Measurements from ENCODE around the gene PRCD. TPM values are rescaled to one million over a fixed set of nuclear protein-coding genes. Genes with fewer than 3 reads are reported as not detected.

Gene PRCD
- total RNA-seq, 1 donor from 2014 or later: 0.75 TPM

DNA sequence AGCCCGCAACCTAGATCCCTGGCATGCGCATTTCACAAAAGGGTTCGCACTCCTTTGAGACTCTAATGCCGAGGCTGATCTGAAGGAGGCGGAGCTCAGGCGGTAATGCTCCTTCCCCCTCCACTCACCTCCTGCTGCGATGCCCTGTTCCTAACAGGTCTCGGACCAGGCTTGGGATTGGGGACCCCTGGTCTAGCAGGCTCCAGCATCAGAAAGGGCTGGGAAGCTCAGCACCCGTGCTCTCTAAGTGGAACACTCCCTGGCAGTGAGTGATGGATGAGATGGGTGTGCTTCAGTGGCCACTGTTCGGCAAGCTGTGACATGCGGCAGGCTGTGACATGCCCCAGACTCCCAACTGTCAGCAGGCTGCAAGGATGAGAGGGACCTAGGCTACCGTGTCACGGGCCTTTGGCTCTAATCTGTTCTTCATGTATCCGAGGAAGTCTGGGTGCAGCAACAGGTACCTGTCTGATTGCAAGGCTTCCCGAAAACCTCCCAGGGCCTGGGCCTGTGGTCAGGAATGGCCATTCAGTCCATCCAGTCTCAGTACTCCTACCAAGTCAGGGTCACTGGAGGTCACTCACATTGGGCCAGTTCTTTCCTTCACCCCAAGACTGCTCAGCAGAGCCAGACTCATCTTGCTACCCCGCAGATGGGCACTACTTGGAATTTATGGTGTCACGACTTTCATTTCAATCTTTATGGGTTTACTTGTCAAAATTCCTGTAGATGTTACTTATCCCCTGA lies 47.1 kb downstream of the PRCD start:
- Mint-ChIP-seq H3K4me3 (peak overlapping the region; percentile 78), H3K27ac (ENCODE audit: unreplicated experiment) (no peak overlapping the region), H3K9me3 (no peaks in the 10 kb centered on the region), H3K27me3 (ENCODE audit: low read depth) (peaks cover 67% of the 10 kb centered on the region), H3K4me1 (peaks cover 39% of the 10 kb centered on the region), H3K36me3 (ENCODE audit: low read depth) (no peaks in the 10 kb centered on the region)
- no peak for DNase-seq (ENCODE audit: low read depth, low spot score)
- TF ChIP-seq, protein P1, sequence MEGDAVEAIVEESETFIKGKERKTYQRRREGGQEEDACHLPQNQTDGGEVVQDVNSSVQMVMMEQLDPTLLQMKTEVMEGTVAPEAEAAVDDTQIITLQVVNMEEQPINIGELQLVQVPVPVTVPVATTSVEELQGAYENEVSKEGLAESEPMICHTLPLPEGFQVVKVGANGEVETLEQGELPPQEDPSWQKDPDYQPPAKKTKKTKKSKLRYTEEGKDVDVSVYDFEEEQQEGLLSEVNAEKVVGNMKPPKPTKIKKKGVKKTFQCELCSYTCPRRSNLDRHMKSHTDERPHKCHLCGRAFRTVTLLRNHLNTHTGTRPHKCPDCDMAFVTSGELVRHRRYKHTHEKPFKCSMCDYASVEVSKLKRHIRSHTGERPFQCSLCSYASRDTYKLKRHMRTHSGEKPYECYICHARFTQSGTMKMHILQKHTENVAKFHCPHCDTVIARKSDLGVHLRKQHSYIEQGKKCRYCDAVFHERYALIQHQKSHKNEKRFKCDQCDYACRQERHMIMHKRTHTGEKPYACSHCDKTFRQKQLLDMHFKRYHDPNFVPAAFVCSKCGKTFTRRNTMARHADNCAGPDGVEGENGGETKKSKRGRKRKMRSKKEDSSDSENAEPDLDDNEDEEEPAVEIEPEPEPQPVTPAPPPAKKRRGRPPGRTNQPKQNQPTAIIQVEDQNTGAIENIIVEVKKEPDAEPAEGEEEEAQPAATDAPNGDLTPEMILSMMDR (conservative IDR thresholded peaks at IDR 0.05): no peak

DNA sequence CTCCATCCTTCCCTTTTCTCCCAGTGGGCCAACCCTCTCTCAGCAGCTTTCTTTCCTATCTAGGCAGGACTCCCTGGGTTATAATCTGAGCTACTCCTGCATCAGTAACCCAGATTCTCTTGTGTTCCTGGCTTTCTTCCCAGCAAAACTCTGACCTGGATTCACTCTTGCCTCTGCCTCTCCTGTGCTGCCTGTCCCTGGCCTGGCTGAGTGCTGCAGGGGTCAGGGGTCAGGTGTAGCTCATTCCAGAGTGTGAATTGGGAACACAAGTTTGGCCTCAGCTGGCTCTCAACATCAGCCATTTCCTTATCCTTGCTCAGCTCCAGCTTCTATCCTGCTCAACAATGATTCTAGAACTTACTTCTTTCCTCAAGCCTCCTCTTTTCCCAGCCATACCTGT lies 48.3 kb downstream of the PRCD start:
- DNase-seq (ENCODE audit: low read depth, low spot score): no peak
- Mint-ChIP-seq H3K27me3 (ENCODE audit: low read depth) (peaks cover 57% of the 10 kb centered on the region), H3K4me3 (peak overlapping the region; percentile 72), H3K9me3 (no peaks in the 10 kb centered on the region), H3K27ac (ENCODE audit: unreplicated experiment) (no peak overlapping the region), H3K36me3 (ENCODE audit: low read depth) (no peaks in the 10 kb centered on the region), H3K4me1 (peaks cover 34% of the 10 kb centered on the region)
- TF ChIP-seq, protein P1 (conservative IDR thresholded peaks at IDR 0.05): no peak

DNA sequence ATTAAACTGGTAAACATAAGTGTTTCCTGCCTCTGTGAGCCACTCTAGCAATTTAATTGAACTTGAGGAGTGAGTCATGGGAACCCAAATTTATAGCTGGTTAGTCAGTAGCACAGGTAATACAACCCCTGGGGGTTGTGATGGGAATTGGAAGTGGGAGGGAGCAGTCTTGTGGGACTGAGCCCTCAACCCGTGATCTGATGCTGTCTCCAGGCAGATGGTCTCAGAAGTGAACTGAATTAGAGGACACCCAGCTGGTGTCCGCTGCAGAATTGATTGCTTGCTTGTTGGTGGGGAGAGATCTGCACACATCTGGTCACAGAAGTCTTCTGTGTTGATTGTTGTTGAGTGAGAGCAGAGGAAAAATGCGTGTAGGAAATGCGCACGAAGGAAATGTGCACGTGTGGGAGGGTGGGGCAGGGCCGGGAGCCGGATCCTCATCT lies 53.6 kb downstream of the PRCD start:
- Mint-ChIP-seq H3K27ac (ENCODE audit: unreplicated experiment) (no peak overlapping the region), H3K9me3 (no peaks in the 10 kb centered on the region), H3K4me1 (peaks cover 25% of the 10 kb centered on the region), H3K27me3 (ENCODE audit: low read depth) (peaks cover 11% of the 10 kb centered on the region), H3K4me3 (no peak overlapping the region), H3K36me3 (ENCODE audit: low read depth) (no peaks in the 10 kb centered on the region)
- TF ChIP-seq, protein P1 (conservative IDR thresholded peaks at IDR 0.05): no peak
- DNase-seq (ENCODE audit: low read depth, low spot score): no peak

DNA sequence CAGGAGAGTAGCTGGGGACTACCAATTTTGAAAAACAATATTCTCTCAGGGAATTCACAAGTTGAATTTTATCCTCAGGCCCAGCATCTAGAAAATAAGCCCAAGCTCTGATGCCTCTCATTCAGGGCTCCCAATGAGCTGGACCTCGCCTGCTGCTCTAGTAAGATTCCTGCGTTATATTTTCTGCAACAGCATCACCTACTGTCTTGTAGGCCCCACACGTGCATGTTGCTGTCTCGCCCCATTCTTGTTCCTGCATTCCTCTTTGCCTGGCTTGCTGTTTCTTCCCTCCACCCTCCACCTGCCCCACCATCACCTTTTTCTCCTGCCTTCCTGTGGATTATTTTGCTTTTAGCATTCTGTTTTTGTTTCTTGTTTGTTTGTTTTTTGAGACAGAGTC lies 54.1 kb downstream of the PRCD start:
- TF ChIP-seq, protein P1 (conservative IDR thresholded peaks at IDR 0.05): no peak
- Mint-ChIP-seq H3K4me1 (peaks cover 27% of the 10 kb centered on the region), H3K9me3 (no peaks in the 10 kb centered on the region), H3K4me3 (no peak overlapping the region), H3K27me3 (ENCODE audit: low read depth) (peaks cover 7% of the 10 kb centered on the region), H3K27ac (ENCODE audit: unreplicated experiment) (no peak overlapping the region), H3K36me3 (ENCODE audit: low read depth) (no peaks in the 10 kb centered on the region)
- DNase-seq (ENCODE audit: low read depth, low spot score): no peak

DNA sequence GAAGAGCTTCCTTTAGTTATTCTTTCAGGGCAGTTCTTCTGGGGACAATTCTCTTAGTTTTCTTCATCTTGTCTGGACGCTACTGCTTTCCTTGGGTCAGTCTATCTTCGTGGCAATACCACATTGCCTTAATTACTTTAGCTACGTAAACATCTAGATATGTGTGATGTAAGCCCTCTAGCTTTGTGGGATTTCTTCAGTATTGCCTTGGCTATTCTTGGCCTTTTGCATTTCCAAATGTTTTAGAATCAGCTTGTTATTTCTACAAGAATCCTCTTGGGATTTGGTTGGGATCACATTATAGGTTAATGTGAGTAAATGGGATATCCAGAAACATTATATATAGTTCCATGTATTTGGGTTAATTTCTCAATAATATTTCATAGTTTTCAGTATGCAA lies 54.8 kb downstream of the PRCD start:
- no peaks in the 10 kb centered on the region for H3K9me3 Mint-ChIP-seq
- peaks cover 22% of the 10 kb centered on the region for H3K4me1 Mint-ChIP-seq
- TF ChIP-seq, protein P1 (conservative IDR thresholded peaks at IDR 0.05): no peak
- H3K27ac Mint-ChIP-seq (ENCODE audit: unreplicated experiment): no peak overlapping the region
- no peak for DNase-seq (ENCODE audit: low read depth, low spot score)
- peaks cover 1% of the 10 kb centered on the region for H3K27me3 Mint-ChIP-seq (ENCODE audit: low read depth)
- H3K36me3 Mint-ChIP-seq (ENCODE audit: low read depth): no peaks in the 10 kb centered on the region
- H3K4me3 Mint-ChIP-seq: no peak overlapping the region

Other genes starting within 250 kb of the PRCD start
- 10.6 and 12.3 TPM in 2 replicates for gene QRICH2, start 231.8 kb upstream of the PRCD start, total RNA-seq
- gene PRPSAP1, start 186.1 kb upstream of the PRCD start, total RNA-seq: 68.4 and 73.6 TPM in 2 replicates
- gene SPHK1, start 155.4 kb upstream of the PRCD start, total RNA-seq: 19.5 and 21.1 TPM in 2 replicates
- 70.0 and 71.4 TPM in 2 replicates for gene UBE2O, start 86.9 kb upstream of the PRCD start, total RNA-seq
- 0.39 TPM in 1 of 2 replicates, not detected in the other for gene AANAT, start 72.4 kb upstream of the PRCD start, total RNA-seq
- gene RHBDF2, start 38.6 kb upstream of the PRCD start, total RNA-seq: 2.0 and 3.6 TPM in 2 replicates
- 8.6 and 8.7 TPM in 2 replicates for gene CYGB, start 2.3 kb upstream of the PRCD start, total RNA-seq
- gene ST6GALNAC2, start 45.8 kb downstream of the PRCD start, total RNA-seq: 4.5 and 5.1 TPM in 2 replicates
- gene ST6GALNAC1, start 103.7 kb downstream of the PRCD start, total RNA-seq: not detected in 2 replicates
- 46.1 and 54.0 TPM in 2 replicates for gene MXRA7, start 170.9 kb downstream of the PRCD start, total RNA-seq
- 25.1 and 29.0 TPM in 2 replicates for gene JMJD6, start 186.6 kb downstream of the PRCD start, total RNA-seq
- gene METTL23, start 186.8 kb downstream of the PRCD start, total RNA-seq: 28.7 and 32.3 TPM in 2 replicates
- 425 and 453 TPM in 2 replicates for gene SRSF2, start 197.3 kb downstream of the PRCD start, total RNA-seq
- 29.6 and 31.6 TPM in 2 replicates for gene MFSD11, start 198.1 kb downstream of the PRCD start, total RNA-seq